ENCODE data around the gene SFSWAP. TPM values are rescaled to one million over a fixed set of nuclear protein-coding genes. Genes with fewer than 3 reads are reported as not detected.

SFSWAP gene
- polyA plus RNA-seq, 2 donors, result 20.8 to 27.9 TPM

DNA sequence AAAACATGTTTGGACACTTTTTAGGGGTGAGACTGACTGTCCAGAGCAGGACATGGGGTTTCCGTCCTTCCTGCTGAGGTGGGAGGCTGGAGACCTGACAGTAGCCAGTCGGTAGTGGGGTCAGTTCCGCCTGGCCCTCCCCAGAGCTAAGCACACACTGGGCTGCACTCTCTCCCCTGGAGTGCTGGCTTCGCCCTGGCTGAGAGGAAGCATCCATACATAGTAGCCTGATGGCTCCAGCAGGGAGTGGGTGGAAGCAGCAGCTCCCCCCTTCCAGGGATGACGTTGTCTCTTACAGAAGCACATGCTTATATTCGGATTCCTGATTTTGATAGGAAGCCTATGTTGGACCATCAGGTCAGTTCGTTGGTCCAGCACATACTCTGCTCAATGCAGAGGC, 40.4 kb downstream of the SFSWAP start:
- Histone ChIP-seq H3K27ac (ENCODE audit: low read depth in 2 of 2, low read length in 1 of 2) (no peak overlapping the region), H3K4me3 (ENCODE audit: low read depth in 1 of 2, low read length in 2 of 2) (no peak overlapping the region), H3K4me1 (ENCODE audit: control insufficient read depth in 2 of 2, insufficient read depth in 2 of 2, low read length in 1 of 2) (no peaks in the 10 kb centered on the region), H3K36me3 (ENCODE audit: control insufficient read depth in 2 of 2, insufficient read depth in 2 of 2, low read length in 1 of 2) (peaks cover 13 to 33% of the 10 kb centered on the region in 2 donors), H3K9me3 (ENCODE audit: control insufficient read depth in 2 of 2, insufficient read depth in 1 of 2, low read depth in 1 of 2, low read length in 1 of 2) (no peaks in the 10 kb centered on the region), H3K27me3 (ENCODE audit: control insufficient read depth in 1 of 2, insufficient read depth in 2 of 2, low read length in 2 of 2) (no peaks in the 10 kb centered on the region)
- 83 to 86% methylated on average over 7 of the region's 7 CpGs for WGBS, 2 donors

DNA sequence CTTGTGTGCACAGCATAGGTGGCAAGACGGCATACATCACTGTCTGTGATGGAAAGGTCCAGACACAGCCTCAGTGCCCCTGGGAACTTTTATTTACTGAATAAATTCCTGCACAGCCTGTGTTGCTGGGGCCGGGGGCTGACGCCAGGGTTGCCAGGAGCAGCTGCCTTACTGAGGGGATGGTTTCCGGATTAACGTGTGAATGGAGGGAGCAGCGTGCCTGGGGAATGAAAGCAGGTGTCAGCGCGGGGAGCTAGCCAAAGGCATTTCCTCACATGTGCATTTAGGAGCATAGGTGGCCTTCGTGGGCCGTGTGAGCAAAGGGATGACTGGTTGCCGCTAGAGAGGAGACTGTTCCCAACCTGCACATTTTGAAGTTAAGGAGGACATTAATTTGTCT, 41.6 kb downstream of the SFSWAP start:
- H3K36me3 ChIP-seq (ENCODE audit: control insufficient read depth in 2 of 2, insufficient read depth in 2 of 2, low read length in 1 of 2), result peaks cover 22 to 39% of the 10 kb centered on the region in 2 donors
- no peak overlapping the region for H3K4me3 ChIP-seq (ENCODE audit: low read depth in 1 of 2, low read length in 2 of 2)

DNA sequence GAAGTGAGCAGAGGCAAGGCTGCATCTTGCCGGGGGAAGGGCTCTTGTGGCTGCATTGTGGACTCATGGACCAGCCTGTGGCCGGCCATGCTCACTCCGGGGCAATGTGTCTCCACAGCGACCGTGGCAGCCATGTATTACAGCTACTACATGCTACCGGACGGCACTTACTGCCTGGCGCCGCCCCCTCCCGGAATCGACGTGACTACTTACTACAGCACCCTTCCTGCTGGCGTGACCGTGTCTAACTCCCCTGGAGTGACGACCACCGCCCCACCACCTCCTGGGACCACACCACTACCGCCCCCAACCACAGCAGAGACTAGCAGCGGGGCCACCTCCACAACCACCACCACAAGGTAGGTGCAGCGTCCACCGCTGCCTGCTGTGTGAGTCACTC, 42.1 kb downstream of the SFSWAP start:
- Histone ChIP-seq H3K4me1 (ENCODE audit: control insufficient read depth in 2 of 2, insufficient read depth in 2 of 2, low read length in 1 of 2) (no peaks in the 10 kb centered on the region), H3K27me3 (ENCODE audit: control insufficient read depth in 1 of 2, insufficient read depth in 2 of 2, low read length in 2 of 2) (no peaks in the 10 kb centered on the region), H3K36me3 (ENCODE audit: control insufficient read depth in 2 of 2, insufficient read depth in 2 of 2, low read length in 1 of 2) (peaks cover 27 to 44% of the 10 kb centered on the region in 2 donors), H3K4me3 (ENCODE audit: low read depth in 1 of 2, low read length in 2 of 2) (no peak overlapping the region), H3K9me3 (ENCODE audit: control insufficient read depth in 2 of 2, insufficient read depth in 1 of 2, low read depth in 1 of 2, low read length in 1 of 2) (no peaks in the 10 kb centered on the region), H3K27ac (ENCODE audit: low read depth in 2 of 2, low read length in 1 of 2) (no peak overlapping the region)
- 94 to 96% methylated on average over 20 of the region's 20 CpGs for WGBS, 2 donors

More for the DNA sequence above, 41.6 kb downstream of the SFSWAP start:
- WGBS, 2 donors, result 83 to 88% methylated on average over 11 of the region's 11 CpGs
- H3K27ac ChIP-seq (ENCODE audit: low read depth in 2 of 2, low read length in 1 of 2), result no peak overlapping the region
- H3K9me3 ChIP-seq (ENCODE audit: control insufficient read depth in 2 of 2, insufficient read depth in 1 of 2, low read depth in 1 of 2, low read length in 1 of 2), result no peaks in the 10 kb centered on the region
- H3K27me3 ChIP-seq (ENCODE audit: control insufficient read depth in 1 of 2, insufficient read depth in 2 of 2, low read length in 2 of 2), result no peaks in the 10 kb centered on the region
- no peaks in the 10 kb centered on the region for H3K4me1 ChIP-seq (ENCODE audit: control insufficient read depth in 2 of 2, insufficient read depth in 2 of 2, low read length in 1 of 2)

DNA sequence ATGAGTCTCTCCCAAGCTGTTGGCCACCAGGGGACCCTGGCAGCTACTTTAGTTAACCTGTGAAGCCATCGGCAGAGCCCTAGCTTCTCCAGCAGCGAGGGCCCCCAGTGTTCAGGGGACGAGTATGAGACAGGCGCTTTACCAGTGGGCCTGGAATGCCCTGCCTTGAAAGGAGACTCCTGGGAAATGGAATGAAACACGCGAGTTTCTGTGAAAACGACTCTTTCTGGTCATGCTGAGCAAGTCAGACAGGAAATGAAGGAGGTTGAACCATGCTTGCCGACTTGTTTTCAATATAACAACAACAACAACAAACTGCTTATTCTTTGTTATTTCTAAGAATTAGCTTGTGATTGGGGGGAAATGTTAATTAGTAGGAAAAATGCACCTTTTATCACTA, 42.9 kb downstream of the SFSWAP start:
- Histone ChIP-seq H3K36me3 (ENCODE audit: control insufficient read depth in 2 of 2, insufficient read depth in 2 of 2, low read length in 1 of 2) (peaks cover 28 to 46% of the 10 kb centered on the region in 2 donors), H3K4me1 (ENCODE audit: control insufficient read depth in 2 of 2, insufficient read depth in 2 of 2, low read length in 1 of 2) (no peaks in the 10 kb centered on the region), H3K4me3 (ENCODE audit: low read depth in 1 of 2, low read length in 2 of 2) (no peak overlapping the region), H3K27ac (ENCODE audit: low read depth in 2 of 2, low read length in 1 of 2) (no peak overlapping the region), H3K9me3 (ENCODE audit: control insufficient read depth in 2 of 2, insufficient read depth in 1 of 2, low read depth in 1 of 2, low read length in 1 of 2) (no peaks in the 10 kb centered on the region), H3K27me3 (ENCODE audit: control insufficient read depth in 1 of 2, insufficient read depth in 2 of 2, low read length in 2 of 2) (no peaks in the 10 kb centered on the region)
- 97 to 99% methylated on average over 8 of the region's 8 CpGs for WGBS, 2 donors

DNA sequence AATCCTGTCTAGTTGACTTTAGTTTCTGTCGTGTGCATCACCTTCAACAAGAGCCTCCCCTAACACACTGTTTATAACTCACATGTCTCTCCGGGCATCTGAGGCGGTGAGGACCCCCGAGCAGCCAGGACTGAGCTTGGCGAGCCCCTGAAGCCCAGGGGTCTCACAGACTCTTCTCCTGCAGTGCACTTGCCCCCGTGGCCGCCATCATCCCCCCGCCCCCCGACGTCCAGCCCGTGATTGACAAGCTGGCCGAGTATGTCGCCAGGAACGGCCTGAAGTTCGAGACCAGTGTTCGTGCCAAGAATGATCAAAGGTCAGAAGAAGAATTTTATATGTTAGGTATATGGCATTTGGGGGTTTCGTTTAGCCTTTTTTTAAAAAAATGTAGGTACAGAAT, 43.3 kb downstream of the SFSWAP start:
- H3K4me3 ChIP-seq (ENCODE audit: low read depth in 1 of 2, low read length in 2 of 2), result no peak overlapping the region
- peaks cover 28 to 43% of the 10 kb centered on the region in 2 donors for H3K36me3 ChIP-seq (ENCODE audit: control insufficient read depth in 2 of 2, insufficient read depth in 2 of 2, low read length in 1 of 2)
- no peaks in the 10 kb centered on the region for H3K27me3 ChIP-seq (ENCODE audit: control insufficient read depth in 1 of 2, insufficient read depth in 2 of 2, low read length in 2 of 2)
- no peaks in the 10 kb centered on the region for H3K4me1 ChIP-seq (ENCODE audit: control insufficient read depth in 2 of 2, insufficient read depth in 2 of 2, low read length in 1 of 2)
- WGBS, 2 donors, result 95% methylated on average over 17 of the region's 17 CpGs
- no peak overlapping the region for H3K27ac ChIP-seq (ENCODE audit: low read depth in 2 of 2, low read length in 1 of 2)
- no peaks in the 10 kb centered on the region for H3K9me3 ChIP-seq (ENCODE audit: control insufficient read depth in 2 of 2, insufficient read depth in 1 of 2, low read depth in 1 of 2, low read length in 1 of 2)

DNA sequence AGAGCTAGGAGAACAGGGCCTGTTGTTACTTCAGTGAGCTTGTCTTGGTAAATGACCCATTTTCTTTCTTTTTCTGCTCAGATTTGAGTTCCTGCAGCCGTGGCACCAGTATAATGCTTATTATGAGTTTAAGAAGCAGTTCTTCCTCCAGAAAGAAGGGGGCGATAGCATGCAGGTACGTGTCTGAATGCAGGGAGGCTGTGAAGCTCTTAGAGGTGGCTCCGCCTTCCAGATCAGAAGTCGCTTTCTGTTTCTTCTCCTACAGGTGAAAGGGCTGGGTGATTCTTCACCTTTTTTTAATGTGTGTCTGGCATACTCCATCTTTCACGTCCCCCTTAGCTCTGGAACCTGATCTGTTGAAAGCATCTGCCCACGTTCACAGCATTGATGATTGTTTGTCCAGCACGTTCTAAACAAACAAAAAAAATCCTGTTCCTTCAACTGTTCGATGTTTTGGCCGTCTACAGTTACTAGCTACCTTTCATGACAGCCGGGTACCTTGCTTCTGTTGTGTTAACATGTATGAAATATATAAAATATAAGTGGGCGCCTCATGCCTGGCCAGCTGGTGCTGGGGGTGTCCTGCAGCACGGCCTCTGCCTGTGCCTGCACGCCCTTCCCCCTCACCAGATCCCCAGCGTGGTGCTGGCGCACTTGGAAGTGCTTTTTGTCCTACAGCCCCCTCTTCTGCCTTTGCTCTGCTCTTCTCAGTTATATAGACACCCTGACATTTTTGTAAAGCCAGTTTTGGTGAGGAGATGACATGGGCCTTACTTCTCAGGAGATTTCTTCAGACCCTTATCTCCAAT, 44.6 kb downstream of the SFSWAP start:
- Histone ChIP-seq H3K36me3 (ENCODE audit: control insufficient read depth in 2 of 2, insufficient read depth in 2 of 2, low read length in 1 of 2) (peaks cover 28 to 41% of the 10 kb centered on the region in 2 donors), H3K9me3 (ENCODE audit: control insufficient read depth in 2 of 2, insufficient read depth in 1 of 2, low read depth in 1 of 2, low read length in 1 of 2) (no peaks in the 10 kb centered on the region), H3K27ac (ENCODE audit: low read depth in 2 of 2, low read length in 1 of 2) (no peak overlapping the region), H3K4me1 (ENCODE audit: control insufficient read depth in 2 of 2, insufficient read depth in 2 of 2, low read length in 1 of 2) (no peaks in the 10 kb centered on the region), H3K27me3 (ENCODE audit: control insufficient read depth in 1 of 2, insufficient read depth in 2 of 2, low read length in 2 of 2) (no peaks in the 10 kb centered on the region), H3K4me3 (ENCODE audit: low read depth in 1 of 2, low read length in 2 of 2) (no peak overlapping the region)
- 87 to 89% methylated on average over 16 of the region's 16 CpGs for WGBS, 2 donors

DNA sequence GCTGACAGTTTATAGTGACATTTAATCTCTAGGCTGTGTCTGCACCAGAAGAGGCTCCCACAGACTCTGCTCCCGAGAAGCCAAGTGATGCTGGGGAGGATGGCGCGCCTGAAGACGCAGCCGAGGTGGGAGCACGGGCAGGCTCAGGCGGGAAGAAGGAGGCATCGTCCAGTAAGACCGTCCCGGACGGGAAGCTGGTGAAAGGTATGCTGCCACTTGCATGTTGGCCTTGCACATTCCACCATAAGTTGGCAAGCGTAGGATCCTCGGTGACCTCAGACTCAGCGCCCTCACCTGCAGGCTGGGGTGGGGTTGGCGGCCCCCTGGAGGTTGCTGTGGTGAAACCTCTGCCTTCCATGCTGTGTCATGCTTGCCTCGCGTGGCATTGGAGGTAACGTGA, 45.6 kb downstream of the SFSWAP start:
- no peaks in the 10 kb centered on the region for H3K27me3 ChIP-seq (ENCODE audit: control insufficient read depth in 1 of 2, insufficient read depth in 2 of 2, low read length in 2 of 2)
- H3K9me3 ChIP-seq (ENCODE audit: control insufficient read depth in 2 of 2, insufficient read depth in 1 of 2, low read depth in 1 of 2, low read length in 1 of 2), result no peaks in the 10 kb centered on the region
- H3K36me3 ChIP-seq (ENCODE audit: control insufficient read depth in 2 of 2, insufficient read depth in 2 of 2, low read length in 1 of 2), result peaks cover 31 to 41% of the 10 kb centered on the region in 2 donors
- no peak overlapping the region for H3K4me3 ChIP-seq (ENCODE audit: low read depth in 1 of 2, low read length in 2 of 2)
- no peak overlapping the region for H3K27ac ChIP-seq (ENCODE audit: low read depth in 2 of 2, low read length in 1 of 2)
- H3K4me1 ChIP-seq (ENCODE audit: control insufficient read depth in 2 of 2, insufficient read depth in 2 of 2, low read length in 1 of 2), result no peaks in the 10 kb centered on the region
- 96% methylated on average over 18 of the region's 18 CpGs for WGBS, 2 donors

DNA sequence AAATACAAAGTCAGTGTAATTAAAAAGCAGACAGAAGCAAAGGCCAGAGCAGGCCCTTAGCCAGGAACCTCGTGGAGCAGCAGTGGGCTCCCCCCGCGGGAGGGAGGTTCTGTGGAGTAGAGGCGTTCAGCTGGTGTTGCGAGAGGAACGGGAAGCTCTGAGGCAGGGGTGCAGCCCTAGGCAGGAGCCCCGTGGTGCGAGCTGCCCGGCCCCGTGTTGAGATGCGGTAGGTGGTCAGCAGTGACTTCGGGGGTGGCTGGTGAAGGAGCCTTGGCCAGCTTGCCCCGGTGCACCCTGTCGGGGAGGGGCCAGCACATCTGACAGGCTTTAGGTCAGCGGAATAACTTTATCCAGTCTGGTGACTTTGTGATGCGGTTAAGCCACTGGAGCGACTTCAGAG, 46.2 kb downstream of the SFSWAP start:
- H3K4me1 ChIP-seq (ENCODE audit: control insufficient read depth in 2 of 2, insufficient read depth in 2 of 2, low read length in 1 of 2), result no peaks in the 10 kb centered on the region
- no peaks in the 10 kb centered on the region for H3K27me3 ChIP-seq (ENCODE audit: control insufficient read depth in 1 of 2, insufficient read depth in 2 of 2, low read length in 2 of 2)
- 94 to 95% methylated on average over 17 of the region's 17 CpGs for WGBS, 2 donors
- H3K9me3 ChIP-seq (ENCODE audit: control insufficient read depth in 2 of 2, insufficient read depth in 1 of 2, low read depth in 1 of 2, low read length in 1 of 2), result no peaks in the 10 kb centered on the region
- H3K27ac ChIP-seq (ENCODE audit: low read depth in 2 of 2, low read length in 1 of 2), result no peak overlapping the region
- no peak overlapping the region for H3K4me3 ChIP-seq (ENCODE audit: low read depth in 1 of 2, low read length in 2 of 2)
- peaks cover 34 to 43% of the 10 kb centered on the region in 2 donors for H3K36me3 ChIP-seq (ENCODE audit: control insufficient read depth in 2 of 2, insufficient read depth in 2 of 2, low read length in 1 of 2)

DNA sequence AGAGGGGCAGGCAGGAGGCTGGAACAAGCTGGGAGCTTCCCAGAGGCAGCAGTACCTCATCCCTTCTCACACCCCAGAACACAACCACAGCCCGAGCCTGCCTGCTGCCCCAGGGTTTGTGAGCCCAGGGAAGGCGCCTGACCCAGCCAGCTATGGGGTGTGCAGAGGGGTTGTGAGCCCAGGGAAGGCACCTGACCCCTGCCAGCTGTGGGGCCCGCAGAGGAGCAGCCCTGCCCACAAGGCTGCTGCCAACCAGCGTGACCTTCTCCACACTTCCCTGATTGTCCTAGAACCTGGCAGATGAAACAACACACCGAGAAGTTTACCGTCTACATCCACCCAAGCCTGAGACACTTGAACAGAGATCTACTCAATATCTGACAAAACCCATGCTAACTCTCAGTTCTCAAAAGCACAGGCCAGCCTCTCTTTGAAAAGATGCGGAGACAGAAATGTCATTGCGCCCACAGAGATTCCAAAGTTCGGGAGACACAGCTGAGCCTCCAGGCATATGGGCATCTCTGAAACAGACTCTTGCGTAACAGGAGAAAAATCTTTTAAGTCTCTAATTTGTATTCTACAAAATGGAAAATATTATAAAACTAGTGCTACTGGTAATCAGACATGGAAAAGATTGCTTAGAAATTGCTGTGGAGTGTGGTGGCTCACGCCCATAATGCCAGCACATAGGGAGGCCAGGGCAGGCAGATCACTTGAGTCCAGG, 47.3 kb downstream of the SFSWAP start:
- Histone ChIP-seq H3K4me1 (ENCODE audit: control insufficient read depth in 2 of 2, insufficient read depth in 2 of 2, low read length in 1 of 2) (no peaks in the 10 kb centered on the region), H3K4me3 (ENCODE audit: low read depth in 1 of 2, low read length in 2 of 2) (no peak overlapping the region), H3K27me3 (ENCODE audit: control insufficient read depth in 1 of 2, insufficient read depth in 2 of 2, low read length in 2 of 2) (no peaks in the 10 kb centered on the region), H3K9me3 (ENCODE audit: control insufficient read depth in 2 of 2, insufficient read depth in 1 of 2, low read depth in 1 of 2, low read length in 1 of 2) (no peaks in the 10 kb centered on the region), H3K27ac (ENCODE audit: low read depth in 2 of 2, low read length in 1 of 2) (no peak overlapping the region), H3K36me3 (ENCODE audit: control insufficient read depth in 2 of 2, insufficient read depth in 2 of 2, low read length in 1 of 2) (peaks cover 34 to 41% of the 10 kb centered on the region in 2 donors)
- WGBS, 2 donors, result 91 to 93% methylated on average over 11 of the region's 11 CpGs

All from esophagus (tissue), 2 donors.